Measurements from ENCODE around the gene CRISP3. TPM values are rescaled to one million over a fixed set of nuclear protein-coding genes. Genes with fewer than 3 reads are reported as not detected.

The CRISP3 gene, protein sequence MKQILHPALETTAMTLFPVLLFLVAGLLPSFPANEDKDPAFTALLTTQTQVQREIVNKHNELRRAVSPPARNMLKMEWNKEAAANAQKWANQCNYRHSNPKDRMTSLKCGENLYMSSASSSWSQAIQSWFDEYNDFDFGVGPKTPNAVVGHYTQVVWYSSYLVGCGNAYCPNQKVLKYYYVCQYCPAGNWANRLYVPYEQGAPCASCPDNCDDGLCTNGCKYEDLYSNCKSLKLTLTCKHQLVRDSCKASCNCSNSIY
- not detected for polyA plus RNA-seq (2012; ENCODE audit: insufficient read length, low read depth)

DNA sequence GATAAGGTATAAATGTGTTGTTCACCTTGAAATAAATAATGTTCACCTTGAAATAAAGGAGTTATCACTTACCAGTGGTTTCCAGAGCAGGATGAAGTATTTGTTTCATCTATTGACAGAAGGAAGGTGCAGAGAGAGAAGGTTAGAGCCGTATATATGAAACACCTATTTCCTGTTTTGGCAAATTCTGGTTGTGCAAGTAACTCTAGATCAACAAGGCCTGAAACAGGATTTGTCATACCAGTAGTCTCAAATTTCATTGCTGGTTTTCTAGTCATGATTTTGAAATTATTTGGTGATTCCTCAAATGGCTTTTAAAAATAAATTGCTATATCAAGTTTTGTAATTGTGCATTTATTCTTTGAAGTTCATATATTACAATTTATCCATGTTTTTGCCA, at the start of gene CRISP3:
CRISP3 (minus strand) TSS at position 130 of the 400 bp plus-strand sequence; CDS start at position 109, 21 bp downstream.
- TF ChIP-seq, protein P1, sequence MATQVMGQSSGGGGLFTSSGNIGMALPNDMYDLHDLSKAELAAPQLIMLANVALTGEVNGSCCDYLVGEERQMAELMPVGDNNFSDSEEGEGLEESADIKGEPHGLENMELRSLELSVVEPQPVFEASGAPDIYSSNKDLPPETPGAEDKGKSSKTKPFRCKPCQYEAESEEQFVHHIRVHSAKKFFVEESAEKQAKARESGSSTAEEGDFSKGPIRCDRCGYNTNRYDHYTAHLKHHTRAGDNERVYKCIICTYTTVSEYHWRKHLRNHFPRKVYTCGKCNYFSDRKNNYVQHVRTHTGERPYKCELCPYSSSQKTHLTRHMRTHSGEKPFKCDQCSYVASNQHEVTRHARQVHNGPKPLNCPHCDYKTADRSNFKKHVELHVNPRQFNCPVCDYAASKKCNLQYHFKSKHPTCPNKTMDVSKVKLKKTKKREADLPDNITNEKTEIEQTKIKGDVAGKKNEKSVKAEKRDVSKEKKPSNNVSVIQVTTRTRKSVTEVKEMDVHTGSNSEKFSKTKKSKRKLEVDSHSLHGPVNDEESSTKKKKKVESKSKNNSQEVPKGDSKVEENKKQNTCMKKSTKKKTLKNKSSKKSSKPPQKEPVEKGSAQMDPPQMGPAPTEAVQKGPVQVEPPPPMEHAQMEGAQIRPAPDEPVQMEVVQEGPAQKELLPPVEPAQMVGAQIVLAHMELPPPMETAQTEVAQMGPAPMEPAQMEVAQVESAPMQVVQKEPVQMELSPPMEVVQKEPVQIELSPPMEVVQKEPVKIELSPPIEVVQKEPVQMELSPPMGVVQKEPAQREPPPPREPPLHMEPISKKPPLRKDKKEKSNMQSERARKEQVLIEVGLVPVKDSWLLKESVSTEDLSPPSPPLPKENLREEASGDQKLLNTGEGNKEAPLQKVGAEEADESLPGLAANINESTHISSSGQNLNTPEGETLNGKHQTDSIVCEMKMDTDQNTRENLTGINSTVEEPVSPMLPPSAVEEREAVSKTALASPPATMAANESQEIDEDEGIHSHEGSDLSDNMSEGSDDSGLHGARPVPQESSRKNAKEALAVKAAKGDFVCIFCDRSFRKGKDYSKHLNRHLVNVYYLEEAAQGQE (IDR thresholded peaks at IDR 0.05; ENCODE audit: insufficient read depth in 1 of 2, low read depth in 2 of 2, low read length in 2 of 2) = no peak
- TF ChIP-seq FOXP2 (optimal IDR thresholded peaks at IDR 0.05; ENCODE audit: borderline replicate concordance, extremely low read depth, extremely low read length, insufficient read depth) = no peak
- TF ChIP-seq POLR2AphosphoS5 (IDR thresholded peaks at IDR 0.05; ENCODE audit: low read depth, low read length) = no peak
- TF ChIP-seq SIN3A (IDR thresholded peaks at IDR 0.05; ENCODE audit: borderline replicate concordance, insufficient read depth, low read length) = no peak
- no peak for TF ChIP-seq TAF1 (IDR thresholded peaks at IDR 0.05; ENCODE audit: borderline replicate concordance, insufficient read depth, low read length)

DNA sequence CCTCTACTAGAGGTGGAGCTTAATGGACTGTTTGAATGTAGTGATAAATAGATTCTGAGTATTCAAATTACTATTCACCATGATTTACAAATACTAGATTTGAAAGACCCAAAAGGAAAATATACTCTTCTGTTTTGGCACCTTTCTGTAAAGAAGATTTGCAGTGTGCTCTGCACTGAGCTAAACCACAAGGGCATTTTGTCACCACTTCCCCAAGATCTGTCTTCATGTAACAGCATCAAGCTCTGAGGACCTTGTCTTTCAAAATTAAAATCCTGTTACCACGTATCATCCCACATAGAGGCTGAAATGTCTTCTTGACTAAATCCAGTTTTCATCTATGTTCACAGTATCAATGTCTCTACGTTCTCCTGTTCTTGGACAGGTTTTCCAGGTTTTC, 46.2 kb upstream of the CRISP3 start:
- TF ChIP-seq POLR2AphosphoS5 (IDR thresholded peaks at IDR 0.05; ENCODE audit: low read depth, low read length) = no peak

DNA sequence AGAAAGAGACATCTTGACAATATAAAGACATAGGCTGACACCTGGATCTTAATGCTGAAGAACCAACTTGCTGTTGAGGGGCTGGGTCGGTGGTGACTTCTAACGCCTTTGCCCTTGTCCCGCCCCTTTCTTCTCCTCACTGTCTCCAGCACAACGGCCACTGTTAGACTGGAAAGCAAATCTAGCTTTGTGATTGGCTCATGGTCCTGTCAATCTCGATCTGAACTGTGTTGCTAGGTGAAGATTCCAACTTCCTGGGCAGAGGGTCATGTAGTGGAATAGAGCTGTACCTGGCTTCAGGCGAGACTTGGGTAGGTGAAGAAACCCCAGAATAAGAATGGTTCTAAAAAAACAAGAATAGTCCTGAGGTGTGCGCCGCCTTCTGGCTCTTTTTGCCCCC, 43.0 kb upstream of the CRISP3 start, which contains the start of gene PGK2:
PGK2 (minus strand) TSS at position 110 of the 400 bp plus-strand sequence; CDS start at position 12, 98 bp downstream.
- TF ChIP-seq POLR2AphosphoS5 (IDR thresholded peaks at IDR 0.05; ENCODE audit: low read depth, low read length) (no peak), FOXP2 (optimal IDR thresholded peaks at IDR 0.05; ENCODE audit: borderline replicate concordance, extremely low read depth, extremely low read length, insufficient read depth) (no peak), TAF1 (IDR thresholded peaks at IDR 0.05; ENCODE audit: borderline replicate concordance, insufficient read depth, low read length) (no peak), SIN3A (IDR thresholded peaks at IDR 0.05; ENCODE audit: borderline replicate concordance, insufficient read depth, low read length) (no peak)
- TF ChIP-seq, protein P1 (IDR thresholded peaks at IDR 0.05; ENCODE audit: insufficient read depth in 1 of 2, low read depth in 2 of 2, low read length in 2 of 2) = no peak

DNA sequence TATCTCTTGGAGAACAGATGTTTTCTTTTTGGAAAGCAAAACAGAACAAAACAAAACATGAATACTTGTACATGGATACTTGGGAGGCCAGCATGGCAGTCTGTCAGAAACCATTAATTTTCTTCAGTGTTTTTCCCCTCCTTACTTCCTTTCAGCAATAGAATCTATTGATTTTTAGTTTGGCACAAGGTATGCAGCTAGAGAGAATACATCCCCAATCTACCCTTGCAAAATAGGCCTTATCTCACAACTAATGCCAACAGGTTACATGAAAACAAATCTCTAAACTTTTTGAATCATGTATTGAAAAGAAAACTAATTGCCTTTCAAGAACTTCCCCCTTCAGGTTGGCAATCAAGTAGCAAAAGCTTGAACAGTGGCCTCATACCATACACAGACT, 40.1 kb upstream of the CRISP3 start:
- TF ChIP-seq, protein P1 (IDR thresholded peaks at IDR 0.05; ENCODE audit: insufficient read depth in 1 of 2, low read depth in 2 of 2, low read length in 2 of 2) = no peak
- TF ChIP-seq FOXP2 (optimal IDR thresholded peaks at IDR 0.05; ENCODE audit: borderline replicate concordance, extremely low read depth, extremely low read length, insufficient read depth) = no peak
- TF ChIP-seq SIN3A (IDR thresholded peaks at IDR 0.05; ENCODE audit: borderline replicate concordance, insufficient read depth, low read length) = no peak
- TF ChIP-seq POLR2AphosphoS5 (IDR thresholded peaks at IDR 0.05; ENCODE audit: low read depth, low read length) = no peak
- no peak for TF ChIP-seq TAF1 (IDR thresholded peaks at IDR 0.05; ENCODE audit: borderline replicate concordance, insufficient read depth, low read length)

DNA sequence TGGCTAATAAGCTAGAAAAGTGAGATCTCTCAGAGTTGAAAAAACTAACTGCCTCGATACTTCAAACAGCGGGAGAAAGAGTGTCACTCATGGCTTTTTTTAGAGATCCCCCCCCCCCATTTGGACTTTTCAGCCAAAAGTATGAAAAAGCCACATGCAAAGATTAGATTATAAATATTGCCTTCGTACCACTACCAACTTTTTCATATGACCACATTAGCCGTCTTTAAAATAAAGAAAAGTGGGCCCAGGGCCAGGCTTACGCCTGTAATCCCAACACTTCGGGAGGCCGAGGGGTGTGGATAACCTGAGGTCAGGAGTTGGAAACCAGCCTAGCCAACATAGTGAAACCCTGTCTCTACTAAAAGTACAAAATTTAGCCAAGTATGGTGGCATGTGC, 38.5 kb upstream of the CRISP3 start:
- TF ChIP-seq FOXP2 (optimal IDR thresholded peaks at IDR 0.05; ENCODE audit: borderline replicate concordance, extremely low read depth, extremely low read length, insufficient read depth) = no peak
- TF ChIP-seq, protein P1 (IDR thresholded peaks at IDR 0.05; ENCODE audit: insufficient read depth in 1 of 2, low read depth in 2 of 2, low read length in 2 of 2) = no peak
- TF ChIP-seq TAF1 (IDR thresholded peaks at IDR 0.05; ENCODE audit: borderline replicate concordance, insufficient read depth, low read length) = no peak
- TF ChIP-seq SIN3A (IDR thresholded peaks at IDR 0.05; ENCODE audit: borderline replicate concordance, insufficient read depth, low read length) = no peak
- TF ChIP-seq POLR2AphosphoS5 (IDR thresholded peaks at IDR 0.05; ENCODE audit: low read depth, low read length) = no peak

Measured in PFSK-1 (cell line).